ENCODE data around the gene GIGYF1. TPM values are rescaled to one million over a fixed set of nuclear protein-coding genes. Genes with fewer than 3 reads are reported as not detected.

The GIGYF1 gene
- total RNA-seq, 4 donors from 2014 or later: 9.7 to 90.9 (median 31.9) TPM

DNA sequence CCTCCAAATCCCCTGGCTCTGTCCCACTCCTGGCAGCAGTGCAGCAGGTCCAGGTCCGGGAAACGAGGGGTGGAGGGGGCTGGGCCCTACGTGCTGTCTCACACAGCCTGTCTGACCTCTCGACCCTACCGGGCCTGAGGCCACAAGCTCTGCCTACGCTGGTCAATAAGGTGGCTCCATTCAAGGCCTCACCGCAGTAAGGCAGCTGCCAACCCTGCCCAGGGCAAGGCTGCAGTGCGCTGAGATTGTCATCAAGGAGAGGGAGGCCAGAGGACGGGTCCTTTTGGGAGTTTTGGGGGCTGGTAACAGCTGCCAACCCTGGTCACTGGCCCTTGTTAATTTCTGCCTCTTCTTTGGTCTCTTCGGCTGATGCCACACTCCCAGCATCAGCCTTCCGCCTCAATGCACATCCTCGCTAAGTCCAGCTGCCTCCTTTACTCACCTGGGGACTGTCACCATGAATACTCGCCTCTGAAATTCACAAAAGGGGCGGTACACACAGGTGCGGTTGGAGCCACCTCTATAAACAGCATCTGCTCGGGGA lies 29.8 kb upstream of the GIGYF1 start:
- H3K4me3 ChIP-seq: no peak overlapping the region
- H3K27ac ChIP-seq: no peak overlapping the region
- no peak for DNase-seq
- no peaks in the 10 kb centered on the region for H3K36me3 ChIP-seq
- TF ChIP-seq, protein P1, sequence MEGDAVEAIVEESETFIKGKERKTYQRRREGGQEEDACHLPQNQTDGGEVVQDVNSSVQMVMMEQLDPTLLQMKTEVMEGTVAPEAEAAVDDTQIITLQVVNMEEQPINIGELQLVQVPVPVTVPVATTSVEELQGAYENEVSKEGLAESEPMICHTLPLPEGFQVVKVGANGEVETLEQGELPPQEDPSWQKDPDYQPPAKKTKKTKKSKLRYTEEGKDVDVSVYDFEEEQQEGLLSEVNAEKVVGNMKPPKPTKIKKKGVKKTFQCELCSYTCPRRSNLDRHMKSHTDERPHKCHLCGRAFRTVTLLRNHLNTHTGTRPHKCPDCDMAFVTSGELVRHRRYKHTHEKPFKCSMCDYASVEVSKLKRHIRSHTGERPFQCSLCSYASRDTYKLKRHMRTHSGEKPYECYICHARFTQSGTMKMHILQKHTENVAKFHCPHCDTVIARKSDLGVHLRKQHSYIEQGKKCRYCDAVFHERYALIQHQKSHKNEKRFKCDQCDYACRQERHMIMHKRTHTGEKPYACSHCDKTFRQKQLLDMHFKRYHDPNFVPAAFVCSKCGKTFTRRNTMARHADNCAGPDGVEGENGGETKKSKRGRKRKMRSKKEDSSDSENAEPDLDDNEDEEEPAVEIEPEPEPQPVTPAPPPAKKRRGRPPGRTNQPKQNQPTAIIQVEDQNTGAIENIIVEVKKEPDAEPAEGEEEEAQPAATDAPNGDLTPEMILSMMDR (IDR thresholded peaks at IDR 0.05): no peak
- TF ChIP-seq POLR2A (IDR thresholded peaks at IDR 0.05): no peak
- intact Hi-C loops (cut with DNase I; ENCODE audit: low total_unique reads): loop anchor here (5.0 kb wide), 1 partner anchor 128 kb away; the partner anchor contains the start of gene SLC12A9
- peaks cover 0 to 4% of the 10 kb centered on the region in 2 donors for H3K27me3 ChIP-seq
- H3K4me1 ChIP-seq: peaks cover 0 to 6% of the 10 kb centered on the region in 2 donors
- H3K9me3 ChIP-seq: no peaks in the 10 kb centered on the region

DNA sequence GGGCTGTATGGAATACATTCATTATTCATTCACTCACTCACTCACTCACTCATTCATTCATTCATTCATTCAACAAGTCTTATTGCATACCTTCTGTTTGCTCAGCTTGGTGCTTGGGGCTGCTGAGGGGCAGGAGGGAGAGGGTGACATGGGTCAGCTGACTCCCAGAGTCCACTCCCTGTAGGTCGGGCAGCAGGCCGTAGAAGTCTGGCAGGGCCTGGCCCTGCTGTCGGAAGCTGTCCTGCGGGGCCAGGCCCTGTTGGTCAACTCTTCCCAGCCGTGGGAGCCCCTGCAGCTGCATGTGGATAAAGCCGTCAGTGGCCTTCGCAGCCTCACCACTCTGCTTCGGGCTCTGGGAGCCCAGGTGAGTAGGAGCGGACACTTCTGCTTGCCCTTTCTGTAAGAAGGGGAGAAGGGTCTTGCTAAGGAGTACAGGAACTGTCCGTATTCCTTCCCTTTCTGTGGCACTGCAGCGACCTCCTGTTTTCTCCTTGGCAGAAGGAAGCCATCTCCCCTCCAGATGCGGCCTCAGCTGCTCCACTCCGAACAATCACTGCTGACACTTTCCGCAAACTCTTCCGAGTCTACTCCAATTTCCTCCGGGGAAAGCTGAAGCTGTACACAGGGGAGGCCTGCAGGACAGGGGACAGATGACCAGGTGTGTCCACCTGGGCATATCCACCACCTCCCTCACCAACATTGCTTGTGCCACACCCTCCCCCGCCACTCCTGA lies 28.6 kb upstream of the GIGYF1 start:
- Histone ChIP-seq H3K27me3 (peaks cover 0 to 4% of the 10 kb centered on the region in 2 donors), H3K4me3 (no peak overlapping the region), H3K36me3 (no peaks in the 10 kb centered on the region), H3K9me3 (no peaks in the 10 kb centered on the region), H3K4me1 (peaks cover 0 to 6% of the 10 kb centered on the region in 2 donors), H3K27ac (no peak overlapping the region)
- DNase-seq: no peak
- intact Hi-C loops (cut with DNase I; ENCODE audit: low total_unique reads): loop anchor here (5.0 kb wide), 1 partner anchor 130 kb away; the partner anchor contains the start of gene SLC12A9
- TF ChIP-seq POLR2A (IDR thresholded peaks at IDR 0.05): no peak
- TF ChIP-seq, protein P1 (IDR thresholded peaks at IDR 0.05): no peak

DNA sequence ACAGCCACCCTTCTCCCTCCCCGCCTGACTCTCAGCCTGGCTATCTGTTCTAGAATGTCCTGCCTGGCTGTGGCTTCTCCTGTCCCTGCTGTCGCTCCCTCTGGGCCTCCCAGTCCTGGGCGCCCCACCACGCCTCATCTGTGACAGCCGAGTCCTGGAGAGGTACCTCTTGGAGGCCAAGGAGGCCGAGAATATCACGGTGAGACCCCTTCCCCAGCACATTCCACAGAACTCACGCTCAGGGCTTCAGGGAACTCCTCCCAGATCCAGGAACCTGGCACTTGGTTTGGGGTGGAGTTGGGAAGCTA lies 27.4 kb upstream of the GIGYF1 start:
- Histone ChIP-seq H3K36me3 (no peaks in the 10 kb centered on the region), H3K9me3 (no peaks in the 10 kb centered on the region), H3K4me3 (no peak overlapping the region), H3K27ac (no peak overlapping the region), H3K4me1 (peaks cover 0 to 6% of the 10 kb centered on the region in 2 donors), H3K27me3 (peaks cover 0 to 4% of the 10 kb centered on the region in 2 donors)
- no peak for DNase-seq
- intact Hi-C loops (cut with DNase I; ENCODE audit: low total_unique reads): loop anchor here (5.0 kb wide), 1 partner anchor 131 kb away; the partner anchor contains the start of gene SLC12A9
- TF ChIP-seq, protein P1 (IDR thresholded peaks at IDR 0.05): no peak
- TF ChIP-seq POLR2A (IDR thresholded peaks at IDR 0.05): no peak

DNA sequence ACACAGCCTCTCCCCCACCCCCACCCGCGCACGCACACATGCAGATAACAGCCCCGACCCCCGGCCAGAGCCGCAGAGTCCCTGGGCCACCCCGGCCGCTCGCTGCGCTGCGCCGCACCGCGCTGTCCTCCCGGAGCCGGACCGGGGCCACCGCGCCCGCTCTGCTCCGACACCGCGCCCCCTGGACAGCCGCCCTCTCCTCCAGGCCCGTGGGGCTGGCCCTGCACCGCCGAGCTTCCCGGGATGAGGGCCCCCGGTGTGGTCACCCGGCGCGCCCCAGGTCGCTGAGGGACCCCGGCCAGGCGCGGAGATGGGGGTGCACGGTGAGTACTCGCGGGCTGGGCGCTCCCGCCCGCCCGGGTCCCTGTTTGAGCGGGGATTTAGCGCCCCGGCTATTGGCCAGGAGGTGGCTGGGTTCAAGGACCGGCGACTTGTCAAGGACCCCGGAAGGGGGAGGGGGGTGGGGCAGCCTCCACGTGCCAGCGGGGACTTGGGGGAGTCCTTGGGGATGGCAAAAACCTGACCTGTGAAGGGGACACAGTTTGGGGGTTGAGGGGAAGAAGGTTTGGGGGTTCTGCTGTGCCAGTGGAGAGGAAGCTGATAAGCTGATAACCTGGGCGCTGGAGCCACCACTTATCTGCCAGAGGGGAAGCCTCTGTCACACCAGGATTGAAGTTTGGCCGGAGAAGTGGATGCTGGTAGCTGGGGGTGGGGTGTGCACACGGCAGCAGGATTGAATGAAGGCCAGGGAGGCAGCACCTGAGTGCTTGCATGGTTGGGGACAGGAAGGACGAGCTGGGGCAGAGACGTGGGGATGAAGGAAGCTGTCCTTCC lies 26.8 kb upstream of the GIGYF1 start:
- H3K4me3 ChIP-seq: peak overlapping the region in 1 of 2 donors; percentile 19
- peaks cover 0 to 4% of the 10 kb centered on the region in 2 donors for H3K27me3 ChIP-seq
- peaks cover 0 to 6% of the 10 kb centered on the region in 2 donors for H3K4me1 ChIP-seq
- no peak for DNase-seq
- intact Hi-C loops (cut with DNase I; ENCODE audit: low total_unique reads): loop anchor here (5.0 kb wide), 1 partner anchor 131 kb away; the partner anchor contains the start of gene SLC12A9
- no peaks in the 10 kb centered on the region for H3K36me3 ChIP-seq
- no peak overlapping the region for H3K27ac ChIP-seq
- no peaks in the 10 kb centered on the region for H3K9me3 ChIP-seq
- TF ChIP-seq, protein P1 (IDR thresholded peaks at IDR 0.05): no peak
- TF ChIP-seq POLR2A (IDR thresholded peaks at IDR 0.05): no peak
